Measurements from ENCODE around the gene ITCH.

The ITCH gene

GRCh38 chr20:34375977-34376430, 12.9 kb downstream of the ITCH start:
- ChIA-PET CTCF (interaction anchor here (0.6 to 1.2 kb wide), 3 partner anchors 32 to 328 kb away, joined by 3 to 8 read pairs (median 5); no protein-coding TSS in a partner anchor), POLR2A (interaction anchor here (1.2 to 2.3 kb wide), 2 partner anchors 13 to 73 kb away, joined by 4 to 16 read pairs; partner anchors contain the start of genes AHCY and ITCH)
- H3K9me3 ChIP-seq (ENCODE audit: control insufficient read depth, insufficient read depth, low read depth, low read length), result no peaks in the 10 kb centered on the region
- H3K4me3 ChIP-seq (ENCODE audit: low read depth, low read length), result no peak overlapping the region
- H3K36me3 ChIP-seq (ENCODE audit: control insufficient read depth in 2 of 2, insufficient read depth in 1 of 2, low read length in 2 of 2), result peaks cover 23 to 36% of the 10 kb centered on the region in 2 experiments
- H3K27ac ChIP-seq (ENCODE audit: extremely low read depth, low read depth, low read length), result peak overlapping the region; percentile 60
- H3K4me1 ChIP-seq (ENCODE audit: control insufficient read depth, insufficient read depth, low read length), result peaks cover 13% of the 10 kb centered on the region
- TF ChIP-seq REST (tag by site-specific recombination; IDR thresholded peaks at IDR 0.05) (no peak), ZNF2 (tag by site-specific recombination; IDR thresholded peaks at IDR 0.05) (no peak), ZNF112 (tag by site-specific recombination; IDR thresholded peaks at IDR 0.05) (no peak), ZNF513 (tag by site-specific recombination; IDR thresholded peaks at IDR 0.05) (no peak), ZNF175 (tag by site-specific recombination; IDR thresholded peaks at IDR 0.05) (no peak), ZNF10 (tag by site-specific recombination; IDR thresholded peaks at IDR 0.05) (0 out of 2 replicates have a peak, but pooled peaks have one; percentile 14), ZNF114 (tag by site-specific recombination; IDR thresholded peaks at IDR 0.05) (no peak), ZSCAN4 (tag by site-specific recombination; IDR thresholded peaks at IDR 0.05) (no peak), ZNF157 (tag by site-specific recombination; IDR thresholded peaks at IDR 0.05) (no peak), PRDM4 (tag by site-specific recombination; IDR thresholded peaks at IDR 0.05) (peak; percentile 12; the same call in 1 of the 2 replicates), ZNF416 (tag by site-specific recombination; IDR thresholded peaks at IDR 0.05) (no peak), TCF7L2 (IDR thresholded peaks at IDR 0.05; ENCODE audit: borderline replicate concordance, low read depth, low read length) (no peak), ZNF830 (tag by site-specific recombination; IDR thresholded peaks at IDR 0.05; ENCODE audit: low read depth) (no peak), ZNF394 (tag by site-specific recombination; IDR thresholded peaks at IDR 0.05; ENCODE audit: borderline replicate concordance) (no peak), ZNF664 (tag by site-specific recombination; IDR thresholded peaks at IDR 0.05) (no peak), ZNF560 (tag by site-specific recombination; IDR thresholded peaks at IDR 0.05; ENCODE audit: borderline replicate concordance) (no peak), ZNF529 (tag by site-specific recombination; IDR thresholded peaks at IDR 0.05; ENCODE audit: insufficient replicate concordance) (no peak), ZFP37 (tag by site-specific recombination; IDR thresholded peaks at IDR 0.05) (no peak), PRDM6 (tag by site-specific recombination; IDR thresholded peaks at IDR 0.05) (peak; percentile 76), ZNF311 (tag by site-specific recombination; IDR thresholded peaks at IDR 0.05; ENCODE audit: borderline replicate concordance) (no peak), KLF7 (tag by site-specific recombination; IDR thresholded peaks at IDR 0.05; ENCODE audit: borderline replicate concordance) (no peak), ZBTB6 (tag by site-specific recombination; IDR thresholded peaks at IDR 0.05) (peak; percentile 50), ZNF792 (tag by site-specific recombination; IDR thresholded peaks at IDR 0.05) (no peak), MZF1 (tag by site-specific recombination; IDR thresholded peaks at IDR 0.05; ENCODE audit: borderline replicate concordance) (no peak), ZNF473 (tag by site-specific recombination; IDR thresholded peaks at IDR 0.05) (no peak), ZNF423 (tag by site-specific recombination; IDR thresholded peaks at IDR 0.05) (no peak), ZNF624 (tag by site-specific recombination; IDR thresholded peaks at IDR 0.05) (no peak)
